GM06990 (cell line): Measurements from ENCODE around the gene ZNF780B.

ENCODE experiments used
- DNase-seq: peaks from one replicate; pipeline ENCODE4 v3.0.0-alpha.2; 2011; ENCODE audit not compliant: insufficient read length; ENCODE audit errors: extremely low read depth
- H3K27me3 ChIP-seq: replicated peaks from 2 replicates; pipeline ENCODE4 v1.6.0; 2011; ENCODE audit warnings: low read length; ENCODE audit not compliant: control insufficient read depth, insufficient read depth
- H3K36me3 ChIP-seq: 2 replicates; pipeline ENCODE4 v1.5.1; 2011; ENCODE audit warnings: low read length; ENCODE audit not compliant: control insufficient read depth, insufficient read depth
- H3K4me3 ChIP-seq: replicated peaks from 2 replicates; pipeline ENCODE4 v1.5.1; 2011; ENCODE audit warnings: low read depth, mild to moderate bottlenecking, control low read depth, low read length
- TF ChIP-seq, protein P1 (sequence below): IDR thresholded peaks from 2 replicates; pipeline ENCODE4 v1.5.1; 2011; ENCODE audit warnings: low read length, control low read depth, mild to moderate bottlenecking, inconsistent platforms; ENCODE audit not compliant: insufficient read depth, poor library complexity, severe bottlenecking

The ZNF780B gene

DNA sequence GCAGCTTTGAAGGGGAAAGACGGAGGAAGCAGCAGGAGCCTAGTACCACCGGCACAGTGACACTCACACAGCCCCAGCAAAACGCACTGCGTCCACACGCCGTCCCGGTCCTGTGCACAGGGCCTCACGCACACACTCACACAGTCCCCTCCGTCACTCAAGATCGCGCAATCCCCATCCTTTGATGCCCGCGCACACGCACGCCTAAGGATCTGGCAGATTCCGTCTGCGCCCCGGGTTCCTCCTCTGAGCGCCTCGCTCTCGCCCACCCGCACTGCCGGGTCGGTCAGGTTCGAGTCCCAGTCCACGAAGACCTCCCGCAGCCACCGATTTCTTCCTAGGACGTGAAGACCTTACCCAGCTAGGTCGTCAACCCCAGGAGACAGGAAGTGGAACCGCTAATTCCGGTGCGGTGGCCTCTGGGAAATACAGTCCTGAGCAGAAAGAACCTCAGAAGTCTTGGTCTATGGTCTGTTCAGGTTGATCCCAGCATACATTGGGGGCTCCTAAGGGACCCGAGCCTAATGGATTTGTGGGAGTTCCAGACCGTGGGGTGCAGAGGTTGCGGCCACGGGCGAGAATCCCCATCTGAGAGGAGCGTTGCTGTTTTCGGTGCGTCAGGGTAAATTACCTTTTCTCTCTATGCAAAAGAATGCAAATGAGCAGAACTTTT is at the start of gene ZNF780B:
Gene ZNF780B, minus strand, starts transcription at position 400 of the 673 bp plus-strand sequence. CDS start 5,899 bp downstream, outside the sequence.
- DNase-seq, result peak; percentile 81
- TF ChIP-seq, protein P1, sequence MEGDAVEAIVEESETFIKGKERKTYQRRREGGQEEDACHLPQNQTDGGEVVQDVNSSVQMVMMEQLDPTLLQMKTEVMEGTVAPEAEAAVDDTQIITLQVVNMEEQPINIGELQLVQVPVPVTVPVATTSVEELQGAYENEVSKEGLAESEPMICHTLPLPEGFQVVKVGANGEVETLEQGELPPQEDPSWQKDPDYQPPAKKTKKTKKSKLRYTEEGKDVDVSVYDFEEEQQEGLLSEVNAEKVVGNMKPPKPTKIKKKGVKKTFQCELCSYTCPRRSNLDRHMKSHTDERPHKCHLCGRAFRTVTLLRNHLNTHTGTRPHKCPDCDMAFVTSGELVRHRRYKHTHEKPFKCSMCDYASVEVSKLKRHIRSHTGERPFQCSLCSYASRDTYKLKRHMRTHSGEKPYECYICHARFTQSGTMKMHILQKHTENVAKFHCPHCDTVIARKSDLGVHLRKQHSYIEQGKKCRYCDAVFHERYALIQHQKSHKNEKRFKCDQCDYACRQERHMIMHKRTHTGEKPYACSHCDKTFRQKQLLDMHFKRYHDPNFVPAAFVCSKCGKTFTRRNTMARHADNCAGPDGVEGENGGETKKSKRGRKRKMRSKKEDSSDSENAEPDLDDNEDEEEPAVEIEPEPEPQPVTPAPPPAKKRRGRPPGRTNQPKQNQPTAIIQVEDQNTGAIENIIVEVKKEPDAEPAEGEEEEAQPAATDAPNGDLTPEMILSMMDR, result no peak
- peak within 1 kb of the TSS; percentile 99 for H3K4me3 ChIP-seq
- H3K27me3 ChIP-seq, result no peaks in the 10 kb centered on the region
- no peaks in the 10 kb centered on the region for H3K36me3 ChIP-seq

GRCh38 chr19:40104754-40105153 is 48.7 kb upstream of the ZNF780B start:
- no peak for DNase-seq
- TF ChIP-seq, protein P1, result no peak
- no peaks in the 10 kb centered on the region for H3K27me3 ChIP-seq
- H3K36me3 ChIP-seq, result no peaks in the 10 kb centered on the region
- H3K4me3 ChIP-seq, result no peak overlapping the region

GRCh38 chr19:40103600-40103999 is 47.6 kb upstream of the ZNF780B start:
- H3K36me3 ChIP-seq, result no peaks in the 10 kb centered on the region
- TF ChIP-seq, protein P1, result no peak

DNA sequence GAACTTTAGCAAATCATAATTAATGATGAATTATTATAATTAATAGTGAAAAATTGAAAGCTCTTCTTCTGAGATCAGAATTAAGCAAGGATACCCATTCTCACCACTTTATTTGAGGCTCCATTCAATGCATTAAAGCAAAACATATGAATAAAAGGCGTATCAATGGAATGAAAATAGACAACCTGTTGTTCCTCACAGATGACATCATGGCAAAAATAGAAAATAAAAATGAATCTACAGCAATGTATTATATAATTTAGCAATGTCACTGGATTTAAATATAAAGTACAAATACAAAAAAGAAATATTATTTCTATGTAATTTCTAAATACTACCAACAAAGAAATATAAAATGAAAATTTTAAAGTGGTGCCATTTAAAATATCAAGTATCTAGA is 45.8 kb upstream of the ZNF780B start:
- TF ChIP-seq, protein P1, result no peak
- no peaks in the 10 kb centered on the region for H3K36me3 ChIP-seq
- H3K4me3 ChIP-seq, result no peak overlapping the region
- H3K27me3 ChIP-seq, result no peaks in the 10 kb centered on the region
- DNase-seq, result no peak

More at GRCh38 chr19:40103600-40103999, 47.6 kb upstream of the ZNF780B start:
- DNase-seq, result no peak
- Histone ChIP-seq H3K4me3 (no peak overlapping the region), H3K27me3 (no peaks in the 10 kb centered on the region)

- no peaks in the 10 kb centered on the region for H3K27me3 ChIP-seq
- no peaks in the 10 kb centered on the region for H3K36me3 ChIP-seq
- TF ChIP-seq, protein P1, result no peak
- H3K4me3 ChIP-seq, result no peak overlapping the region
- DNase-seq, result no peak
These were observed 37.4 kb upstream of the ZNF780B start for GRCh38 chr19:40093416-40093815.
